Activated CD4-positive, alpha-beta T cell treated with anti-CD3 and anti-CD28 coated beads, Interleukin-2, amount 50 U/mL, for 1 hour (primary cell): ENCODE results near the gene IFI30.

Source experiments
- DNase-seq: peaks from one replicate; pipeline ENCODE4 v3.0.0-alpha.2; 2020

IFI30 gene

DNA sequence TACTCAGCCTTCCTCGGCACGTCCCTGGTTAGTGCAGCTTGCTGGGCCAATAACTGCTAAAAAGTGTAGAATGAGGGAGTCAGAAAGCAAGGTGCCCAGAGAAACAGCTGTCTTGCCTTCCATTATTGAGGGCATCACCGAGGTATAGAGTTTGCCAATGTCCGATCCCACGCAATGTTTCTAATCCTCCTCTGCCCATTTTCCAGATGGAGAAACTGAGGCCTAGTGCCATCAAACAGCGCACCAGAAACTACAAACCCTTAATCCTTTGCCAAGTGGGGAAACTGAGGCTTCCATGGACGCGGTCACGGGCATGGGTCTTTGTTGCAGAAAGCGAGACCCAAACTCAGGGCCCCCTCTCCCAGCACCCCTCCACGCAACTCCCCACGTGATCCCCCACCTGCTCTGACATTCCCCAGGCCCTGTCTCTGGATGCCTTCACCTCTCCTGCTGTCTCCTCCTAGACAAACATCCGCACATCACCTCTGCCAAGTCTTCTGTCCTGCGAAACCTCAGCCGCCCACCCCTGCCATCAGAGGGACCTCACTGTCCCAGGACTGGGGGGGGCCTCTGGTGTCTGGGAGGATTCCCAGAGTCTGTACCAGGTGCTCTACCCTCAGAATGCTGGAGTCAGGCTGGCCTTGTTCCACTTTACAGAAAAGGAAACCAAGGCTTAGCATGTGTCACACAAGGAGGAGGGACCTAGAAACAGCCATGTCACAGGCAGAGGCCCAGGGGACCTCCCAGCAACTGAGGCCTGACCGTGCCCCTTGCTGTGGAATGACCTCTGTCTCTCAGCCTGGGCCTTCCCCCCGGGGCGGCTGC, 53.6 kb downstream of the IFI30 start:
- DNase-seq, result no peak
